Ovary (tissue), 9 donors: ENCODE results near the gene TPM3. TPM values are rescaled to one million over a fixed set of nuclear protein-coding genes. Genes with fewer than 3 reads are reported as not detected.

Experiments
- DNase-seq, 5 donors: peaks; one replicate each; pipeline ENCODE4 v3.0.0-alpha.2; 2019 to 2020
- H3K27ac ChIP-seq, 2 donors: fragments of 200-600 bp; one replicate each; pipeline versions ENCODE4 v1.5.1 to v1.8.0; 2019 to 2022
- H3K27me3 ChIP-seq: fragments of 200-600 bp; one replicate; pipeline ENCODE4 v1.8.0; 2022
- H3K36me3 ChIP-seq: fragments of 200-600 bp; sonication (generic); one replicate; pipeline ENCODE4 v1.5.1; 2019
- H3K4me1 ChIP-seq: one replicate; pipeline ENCODE4 v1.8.1; 2013; ENCODE audit warnings: mild to moderate bottlenecking, moderate library complexity; ENCODE audit not compliant: insufficient read depth
- H3K4me3 ChIP-seq: fragments of 200-600 bp; sonication (generic); one replicate; pipeline ENCODE4 v1.5.1; 2017
- H3K9me3 ChIP-seq, 2 donors: fragments of 200-600 bp in 1 of 2; sonication (generic) in 1 of 2; one replicate each; pipeline versions ENCODE4 v1.5.1 to v1.8.1; 2013 to 2019; ENCODE audit warnings: mild to moderate bottlenecking in 1 of 2, moderate library complexity in 1 of 2
- CTCF ChIP-seq, 3 donors: fragments of 450-650 bp in 2 of 3; fragments of 200-600 bp in 1 of 3; IDR thresholded peaks; one replicate each; pipeline versions ENCODE4 v1.5.1 to v1.8.0; 2016 to 2022; ENCODE audit warnings: antibody characterized with exemption in 3 of 3, mild to moderate bottlenecking in 1 of 3
- EP300 ChIP-seq: sonication (generic); formaldehyde crosslinking; IDR thresholded peaks from one replicate; pipeline ENCODE4 v1.6.1; 2017; ENCODE audit warnings: antibody characterized with exemption
- POLR2A ChIP-seq: fragments of 450-650 bp; IDR thresholded peaks from one replicate; pipeline ENCODE4 v1.6.1; 2017; ENCODE audit warnings: antibody characterized with exemption, mild to moderate bottlenecking, moderate library complexity
- WGBS, 3 donors: extraction: QIAGEN DNeasy Blood & Tissue Kit in 1 of 3; methylation state at CpG; one replicate each; pipeline versions ENCODE4 v1.1.5 to v1.1.7; 2013 to 2017; 5-methylcytosine and 5-hydroxymethylcytosine counted together
- intact Hi-C, 4 donors: fragments of 100-400 bp; cut with DNase I; formaldehyde crosslinking; loops; one replicate each; pipeline versions ENCODE4 v1.11.0 to v1.15.1; 2022 to 2023
- polyA plus RNA-seq, 2 donors: library from polyadenylated mRNA; stranded (reverse); fragments of 200-250 nt in 1 of 2; fragments of 350-450 nt in 1 of 2; fragmentation: Illumina TruSeq in 1 of 2; extraction: RNeasy Lipid Tissue Mini Kit (QIAGEN cat#74804) in 1 of 2; gene quantifications; one replicate each; pipeline ENCODE4 v1.2.3, GENCODE V29; 2013 to 2014
- total RNA-seq, 7 donors: library from RNA; depleted of rRNA in 2 of 7; stranded (reverse); fragments of >200 nt in 2 of 7; fragmentation: NEBNext Ultra II Directional in 3 of 7; extraction: Animal tissue kit (Norgen Biotek cat#: 25700) in 3 of 7; gene quantifications; one replicate each; pipeline versions ENCODE4 v1.1.0 to v1.2.4, GENCODE V29; 2016 to 2023
- donor health status: DM: no; HTN: no; CAD: no; lungs with moderate emphysema.
- donor health status: DM: no; HTN: no; CAD: no.
- donor health status: Bipolar disorder and iron deficiency.
- donor health status: DM: yes; HTN: yes; CAD: no.
- donor health status: DM: no; HTN: no; CAD: no.
- donor health status: DM: yes; HTN: yes; CAD: no.

TPM3 gene
- total and polyA plus RNA-seq, 9 donors: 78.0 to 316 (median 120) TPM

DNA sequence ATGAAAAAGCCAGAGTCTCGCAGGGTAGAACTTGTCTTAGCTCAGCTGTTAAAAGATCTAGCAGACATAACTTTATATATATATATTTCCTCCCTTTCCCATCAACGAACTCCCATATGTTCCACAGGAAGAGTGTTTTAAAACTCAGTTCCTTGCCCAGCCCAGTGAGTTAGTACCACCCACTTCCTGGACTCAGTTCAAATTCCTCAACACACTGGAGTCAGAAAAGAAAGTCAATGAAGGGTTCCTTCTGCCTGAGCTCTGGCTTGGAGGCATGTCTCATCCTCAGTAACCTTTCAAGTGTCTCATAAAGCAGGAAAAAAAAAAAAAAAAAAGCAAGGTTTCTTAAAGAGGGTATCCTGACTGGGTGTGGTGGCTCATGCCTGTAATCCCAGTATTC is 15.6 kb downstream of the TPM3 start:
- DNase-seq: no peak
- Histone ChIP-seq H3K4me3 (no peak overlapping the region), H3K36me3 (no peaks in the 10 kb centered on the region), H3K27me3 (no peaks in the 10 kb centered on the region), H3K4me1 (peaks cover 13% of the 10 kb centered on the region), H3K27ac (no peak overlapping the region), H3K9me3 (no peaks in the 10 kb centered on the region)
- 34 to 41% (median 40%) methylated on average over 2 of the region's 2 CpGs for WGBS, 3 donors
- intact Hi-C loops: no loop called here
- TF ChIP-seq POLR2A (no peak), EP300 (no peak), CTCF (IDR thresholded peaks at IDR 0.05) (no peak)

GRCh38 chr1:154174654-154175053 is 17.2 kb downstream of the TPM3 start:
- intact Hi-C loops: no loop called here
- Histone ChIP-seq H3K27ac (no peak overlapping the region), H3K4me3 (no peak overlapping the region), H3K4me1 (peaks cover 8% of the 10 kb centered on the region), H3K9me3 (no peaks in the 10 kb centered on the region), H3K27me3 (no peaks in the 10 kb centered on the region), H3K36me3 (no peaks in the 10 kb centered on the region)
- no peak for TF ChIP-seq CTCF (IDR thresholded peaks at IDR 0.05)
- no peak for TF ChIP-seq EP300
- TF ChIP-seq POLR2A: no peak
- DNase-seq: no peak
- 90 to 92% (median 91%) methylated on average over 4 of the region's 4 CpGs for WGBS, 3 donors

DNA sequence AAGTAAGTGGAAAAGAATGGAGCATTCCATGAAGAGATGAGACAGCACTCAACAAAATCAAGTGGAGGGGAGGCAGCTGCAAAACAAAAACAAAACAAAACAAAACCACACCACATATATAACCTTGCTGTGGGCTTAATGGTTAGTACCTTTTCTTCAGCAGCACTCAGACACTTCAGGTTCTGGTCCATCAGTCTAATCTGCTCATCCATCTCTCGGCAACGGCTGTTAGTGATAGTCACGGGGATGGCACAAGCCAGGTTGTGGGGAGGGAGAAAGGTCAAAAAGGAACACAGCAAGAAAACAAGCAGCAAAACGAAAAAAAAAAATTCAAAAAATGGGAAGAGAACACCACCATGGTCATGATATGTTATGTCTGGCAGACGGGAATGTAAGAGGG is 20.0 kb downstream of the TPM3 start:
- no peak for DNase-seq
- no peaks in the 10 kb centered on the region for H3K36me3 ChIP-seq
- H3K27ac ChIP-seq: no peak overlapping the region
- 90 to 94% (median 90%) methylated on average over 5 of the region's 5 CpGs for WGBS, 3 donors
- no peak overlapping the region for H3K4me3 ChIP-seq
- H3K4me1 ChIP-seq: no peaks in the 10 kb centered on the region
- no peaks in the 10 kb centered on the region for H3K9me3 ChIP-seq
- intact Hi-C loops: no loop called here
- no peaks in the 10 kb centered on the region for H3K27me3 ChIP-seq
- no peak for TF ChIP-seq EP300
- TF ChIP-seq CTCF (IDR thresholded peaks at IDR 0.05): no peak
- no peak for TF ChIP-seq POLR2A

DNA sequence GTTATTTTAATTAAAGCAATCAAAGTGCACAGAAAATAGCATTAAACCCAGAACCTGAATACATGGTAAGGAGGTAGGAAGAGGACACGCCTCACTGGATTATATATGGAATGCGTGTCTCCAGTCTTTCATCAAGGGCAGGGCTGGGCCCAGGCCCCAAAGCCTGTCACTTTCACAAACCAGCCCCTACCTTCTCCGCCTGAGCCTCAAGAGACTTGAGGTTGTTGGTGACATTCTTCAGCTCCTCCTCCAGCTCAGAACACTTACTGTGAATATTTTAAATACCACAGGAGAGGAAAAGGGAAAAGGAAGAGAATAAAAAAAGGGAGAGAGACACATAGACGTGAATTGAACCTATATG is 20.7 kb downstream of the TPM3 start:
- Histone ChIP-seq H3K4me1 (no peaks in the 10 kb centered on the region), H3K36me3 (no peaks in the 10 kb centered on the region), H3K27ac (no peak overlapping the region), H3K4me3 (no peak overlapping the region), H3K27me3 (no peaks in the 10 kb centered on the region), H3K9me3 (no peaks in the 10 kb centered on the region)
- WGBS, 3 donors: 91 to 94% (median 92%) methylated on average over 4 of the region's 4 CpGs
- TF ChIP-seq POLR2A: no peak
- no peak for TF ChIP-seq CTCF (IDR thresholded peaks at IDR 0.05)
- no peak for TF ChIP-seq EP300
- DNase-seq: no peak
- intact Hi-C loops: no loop called here
